GM21367 (cell line): Measurements from ENCODE around the gene TM4SF18.
"Not testable (repeated sequence)": the region's sequence is repeated elsewhere in the genome, so short reads cannot be mapped to it uniquely, and the experiment has no call there.

ENCODE experiments used
- ATAC-seq: cut with Tn5 transposase; IDR thresholded peaks from one replicate; pipeline ENCODE4 v1.9.1; 2021; ENCODE audit not compliant: unreplicated experiment

The TM4SF18 gene

GRCh38 chr3:149333176-149333859 lies at the start of gene TM4SF18:
Gene TM4SF18 (minus strand): TSS chr3:149333636. CDS start chr3:149333382, 254 bp downstream.
- no peak for ATAC-seq

GRCh38 chr3:149382518-149382917 lies 49.1 kb upstream of the TM4SF18 start:
- no peak for ATAC-seq

GRCh38 chr3:149382101-149382467 lies 48.6 kb upstream of the TM4SF18 start:
- no peak for ATAC-seq

GRCh38 chr3:149381173-149382100 lies 48.0 kb upstream of the TM4SF18 start:
- no peak for ATAC-seq

- ATAC-seq, result not testable (repeated sequence)
These were observed 46.8 kb upstream of the TM4SF18 start for GRCh38 chr3:149380220-149380619.

- ATAC-seq, result no peak
These were observed 45.3 kb upstream of the TM4SF18 start for GRCh38 chr3:149378478-149379309.

GRCh38 chr3:149377408-149378364 lies 44.2 kb upstream of the TM4SF18 start, which contains the start of gene TM4SF1:
Gene TM4SF1 (minus strand): TSS chr3:149377649. CDS start chr3:149377547, 102 bp downstream.
- no peak for ATAC-seq

- no peak for ATAC-seq
These were observed 43.4 kb upstream of the TM4SF18 start for GRCh38 chr3:149376718-149377407.

- no peak for ATAC-seq
These were observed 42.2 kb upstream of the TM4SF18 start for GRCh38 chr3:149375501-149376196.

- ATAC-seq, result no peak
These were observed 41.5 kb upstream of the TM4SF18 start for GRCh38 chr3:149374793-149375500.

- no peak for ATAC-seq
These were observed 41.0 kb upstream of the TM4SF18 start for GRCh38 chr3:149374391-149374790.

- no peak for ATAC-seq
These were observed 40.0 kb upstream of the TM4SF18 start for GRCh38 chr3:149373235-149374125.

- no peak for ATAC-seq
These were observed 38.3 kb upstream of the TM4SF18 start for GRCh38 chr3:149371723-149372114.

- ATAC-seq, result no peak
These were observed 37.7 kb upstream of the TM4SF18 start for GRCh38 chr3:149371001-149371722.

- no peak for ATAC-seq
These were observed 36.8 kb upstream of the TM4SF18 start for GRCh38 chr3:149369991-149370866.
